ENCODE results near the gene STK33.

The STK33 gene

DNA sequence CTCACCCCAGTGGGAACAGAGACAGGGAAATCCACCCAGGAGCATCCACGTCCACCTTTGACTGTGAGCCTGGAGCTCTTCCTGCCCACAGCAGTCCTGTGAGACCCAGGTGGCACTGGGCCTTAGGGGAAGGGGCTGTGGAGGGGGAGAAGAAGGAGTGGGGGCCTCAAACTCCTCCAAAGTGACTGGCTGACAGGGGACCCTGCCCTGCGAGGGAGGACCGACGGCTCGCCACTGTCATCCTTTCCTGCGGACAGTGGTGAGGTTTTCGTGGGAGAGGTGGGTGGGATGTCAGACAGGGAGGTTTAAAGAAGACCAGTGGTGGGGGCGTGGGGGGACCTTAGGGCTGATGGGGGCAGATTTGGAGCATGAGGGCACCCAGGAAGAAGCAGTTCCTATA, 237.8 kb downstream of the STK33 start:
- no peak for DNase-seq (ENCODE audit: low read depth)

GRCh38 chr11:8355416-8355742, 238.6 kb downstream of the STK33 start:
- no peak for DNase-seq (ENCODE audit: low read depth)

- DNase-seq (ENCODE audit: low read depth) = no peak
Measured at GRCh38 chr11:8354622-8355415, 239.2 kb downstream of the STK33 start.

DNA sequence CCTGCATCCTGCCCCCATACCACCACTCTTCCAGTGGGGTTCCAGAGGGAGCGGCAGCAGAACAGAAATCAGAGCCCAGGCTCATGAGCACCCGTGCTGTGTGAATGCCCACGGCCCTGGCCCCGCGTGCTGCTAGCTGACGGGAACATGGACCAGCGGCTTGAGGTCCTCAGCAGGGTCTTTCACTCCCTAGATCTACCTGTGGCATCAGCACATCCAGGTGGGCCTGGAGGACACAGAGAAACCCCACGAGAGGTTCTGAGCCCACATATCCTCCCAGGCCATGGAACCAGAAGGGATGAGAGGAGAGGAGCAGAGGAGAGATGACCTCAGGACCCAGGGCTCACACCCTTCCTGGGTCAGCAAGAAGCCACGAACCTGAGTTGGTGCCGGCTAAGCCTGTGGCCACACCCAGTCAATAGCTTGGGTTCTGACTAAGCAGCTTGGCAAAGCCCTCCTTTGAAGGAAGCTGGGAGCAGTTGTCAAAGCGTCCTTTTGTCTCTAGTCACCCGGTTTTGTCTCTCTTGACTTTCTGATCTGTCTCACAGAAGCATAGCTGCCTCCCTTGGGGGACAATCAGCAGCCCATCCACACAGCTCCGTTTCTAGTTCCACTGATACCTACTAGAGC, 241.0 kb downstream of the STK33 start:
- DNase-seq (ENCODE audit: low read depth) = no peak

- no peak for DNase-seq (ENCODE audit: low read depth)
Measured at GRCh38 chr11:8352103-8352875, 241.7 kb downstream of the STK33 start.

- DNase-seq (ENCODE audit: low read depth) = no peak
Measured at GRCh38 chr11:8351223-8351622, 242.8 kb downstream of the STK33 start.

GRCh38 chr11:8347978-8348377, 246.1 kb downstream of the STK33 start:
- no peak for DNase-seq (ENCODE audit: low read depth)

DNA sequence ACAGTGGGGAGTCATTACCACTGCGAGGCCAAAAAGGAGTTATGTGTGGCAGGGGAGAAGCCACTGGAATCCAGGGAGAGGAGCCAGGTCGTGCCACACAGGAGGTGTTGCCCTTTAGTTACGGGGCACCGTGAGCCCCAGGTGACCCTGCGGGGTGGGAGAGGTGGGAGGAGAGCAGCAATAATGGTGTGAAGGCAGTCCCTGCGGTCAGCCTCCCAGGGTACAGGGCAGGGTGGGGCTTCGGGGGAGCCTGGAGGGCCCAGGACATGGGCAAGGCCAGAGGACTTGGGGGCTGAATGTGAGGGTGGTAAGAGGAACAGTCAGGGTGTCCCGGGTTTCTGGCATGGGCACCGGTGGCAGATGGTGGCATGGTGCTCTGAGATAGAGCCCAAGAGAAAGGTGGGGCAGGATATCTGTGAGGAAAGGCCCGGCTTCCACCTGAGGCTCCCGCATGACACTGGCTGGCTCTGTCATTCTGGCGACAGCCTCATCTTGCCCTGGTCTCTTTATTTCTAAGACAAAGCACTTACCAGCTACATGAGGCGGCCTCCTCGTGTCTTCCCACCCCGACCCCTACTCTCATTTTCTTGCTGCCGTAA, 247.8 kb downstream of the STK33 start:
- DNase-seq (ENCODE audit: low read depth) = no peak

GRCh38 chr11:8345179-8345578, 248.8 kb downstream of the STK33 start:
- no peak for DNase-seq (ENCODE audit: low read depth)

DNA sequence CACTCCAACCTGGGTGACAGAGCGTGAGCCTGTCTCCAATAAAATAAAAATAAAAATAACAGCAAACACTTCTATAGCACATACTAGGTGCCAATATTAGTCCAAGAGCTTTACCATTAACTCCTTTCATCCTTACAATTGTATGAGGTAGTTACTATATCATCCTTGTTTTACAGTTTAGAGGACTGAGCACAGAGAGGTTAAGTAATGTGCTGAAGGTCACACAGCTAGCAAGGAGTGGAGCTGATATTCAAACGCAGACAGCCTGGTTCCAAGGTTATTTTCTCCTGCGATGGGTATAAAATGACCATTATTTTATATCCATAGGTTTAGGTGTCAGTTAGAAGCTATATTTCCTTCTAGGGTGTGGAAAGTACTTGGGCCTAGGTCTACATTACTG, 249.7 kb downstream of the STK33 start:
- DNase-seq (ENCODE audit: low read depth) = no peak

DNA sequence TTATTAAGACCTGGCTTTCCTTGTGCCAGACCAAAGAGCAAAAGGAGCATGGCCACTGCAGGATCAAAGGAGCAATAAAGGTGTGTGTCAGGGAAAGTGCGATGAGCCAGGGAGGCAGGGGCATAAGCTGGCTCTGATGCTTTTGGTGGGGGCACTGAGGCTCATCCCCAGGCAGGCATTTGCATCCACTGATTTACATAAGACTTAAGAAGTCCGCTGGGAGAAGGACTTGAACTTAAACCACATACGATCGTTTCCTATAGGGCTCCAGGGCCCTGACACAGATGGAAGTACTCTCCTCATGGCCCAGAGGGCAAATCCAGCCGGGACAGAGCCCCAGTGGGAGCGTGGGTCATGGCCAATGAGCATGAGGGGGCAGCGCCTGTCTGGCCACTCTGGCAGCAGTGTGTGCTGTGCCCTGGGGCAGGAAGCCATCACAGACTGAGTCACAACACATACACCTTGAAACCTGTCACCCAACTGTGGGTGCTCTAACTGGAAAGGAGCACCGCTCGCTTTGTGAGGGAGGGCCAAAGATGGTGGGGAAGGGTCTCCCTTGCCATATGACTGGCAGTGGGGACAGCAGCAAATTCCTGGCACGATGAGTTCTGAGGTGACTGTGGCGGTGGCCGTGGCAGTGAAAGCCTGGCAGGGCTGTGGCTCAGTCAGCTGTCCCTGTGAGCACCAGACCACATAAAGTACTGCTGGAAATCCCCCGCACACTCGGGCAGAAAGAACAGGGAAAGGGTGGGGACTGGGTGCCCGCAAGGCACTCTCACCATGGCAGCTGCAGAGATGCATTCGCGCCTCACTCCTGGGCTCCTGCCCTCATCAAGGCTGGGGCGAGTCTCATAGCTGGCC, 251.0 kb downstream of the STK33 start:
- DNase-seq (ENCODE audit: low read depth) = no peak

DNA sequence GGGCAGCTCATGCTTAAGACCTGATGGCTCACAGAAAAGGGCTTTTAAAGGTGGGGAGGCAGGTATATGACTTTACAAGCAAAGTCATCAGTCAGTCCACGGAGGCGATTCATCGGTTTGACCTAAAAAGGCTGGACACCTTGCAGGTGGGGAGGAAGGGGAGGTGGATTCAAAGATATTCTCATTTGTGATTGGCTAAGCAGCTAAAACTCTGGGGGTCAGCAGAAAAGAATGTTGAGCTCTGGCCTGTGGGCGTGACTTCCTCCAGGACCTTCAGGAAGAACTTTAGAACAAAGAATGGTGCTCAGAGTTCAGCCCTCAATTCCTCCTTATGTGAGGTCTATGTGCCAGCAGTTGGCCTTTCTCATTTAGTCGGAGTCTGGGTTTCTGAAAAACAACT, 252.0 kb downstream of the STK33 start:
- no peak for DNase-seq (ENCODE audit: low read depth)

All from T-helper 22 cell (primary cell).